ENCODE measurements around the gene SPRY1. TPM values are rescaled to one million over a fixed set of nuclear protein-coding genes. Genes with fewer than 3 reads are reported as not detected.

SPRY1 gene
- total RNA-seq, 1 experiment from 2014 or later = 4.8 TPM

DNA sequence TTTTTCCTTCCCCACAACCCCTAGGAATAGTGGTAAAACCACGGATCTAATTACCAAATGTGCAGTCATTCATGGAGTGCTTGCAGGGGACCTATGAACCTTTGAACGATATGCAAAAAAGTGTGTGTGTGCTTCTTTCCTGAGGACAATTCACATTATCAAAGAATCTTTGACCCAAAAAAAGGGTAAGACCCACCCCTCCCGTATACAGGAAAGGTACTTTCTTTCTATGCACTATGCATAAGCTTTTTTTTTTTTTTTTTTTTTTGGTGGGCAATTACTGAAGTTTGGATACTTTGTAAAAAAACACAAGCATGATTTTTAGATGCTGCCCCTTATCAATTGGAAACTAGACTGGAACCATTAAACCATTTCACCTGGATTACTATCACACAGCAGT lies 31.4 kb downstream of the SPRY1 start:
- H3K36me3 ChIP-seq (ENCODE audit: control insufficient read depth in 1 of 2, insufficient read depth in 2 of 2, low read length in 2 of 2) = no peaks in the 10 kb centered on the region
- POLR2A ChIA-PET = no interaction called here
- H3K4me2 ChIP-seq (ENCODE audit: low read length) = no peak overlapping the region
- H3K79me2 ChIP-seq (ENCODE audit: insufficient read depth, low read length) = no peaks in the 10 kb centered on the region
- H3K27ac ChIP-seq (ENCODE audit: low read depth, low read length) = no peak overlapping the region
- CTCF ChIA-PET = no interaction called here
- ATAC-seq (no peak), DNase-seq (ENCODE audit: low read depth, low spot score) (no peak)
- RAD21 ChIA-PET (ENCODE audit: low non-redundant PET in 1 of 2, low total read pairs in 2 of 2, uncharacterized antibody in 2 of 2, unreplicated experiment in 2 of 2) = no interaction called here
- no peak for TF ChIP-seq YY1 (IDR thresholded peaks at IDR 0.05; ENCODE audit: extremely low read depth, insufficient replicate concordance, low read depth, low read length)
- TF ChIP-seq EZH2 (IDR thresholded peaks at IDR 0.05) = no peak
- no TSS peak for BruUV-seq (replicated peaks)
- no peak overlapping the region for H3K4me3 ChIP-seq (replicated peaks in 1 of 2; ENCODE audit: low read depth in 1 of 2, low read length in 2 of 2)
- H3K9me3 ChIP-seq (ENCODE audit: control insufficient read depth in 1 of 2, insufficient read depth in 1 of 2, low read depth in 1 of 2, low read length in 2 of 2) = no peaks in the 10 kb centered on the region
- H2AFZ ChIP-seq (ENCODE audit: low read depth, low read length, poor library complexity, severe bottlenecking) = no peak overlapping the region
- H3K9me2 ChIP-seq (ENCODE audit: insufficient read depth) = no peaks in the 10 kb centered on the region
- H3K9ac ChIP-seq (ENCODE audit: low read length) = no peak overlapping the region
- no peaks in the 10 kb centered on the region for H3K27me3 ChIP-seq (ENCODE audit: insufficient read depth, low read length)
- intact Hi-C loops (cut with micrococcal nuclease) = no loop called here
- no peaks in the 10 kb centered on the region for H3K4me1 ChIP-seq (ENCODE audit: control insufficient read depth in 1 of 2, insufficient read depth in 2 of 2, low read length in 2 of 2)
- H4K20me1 ChIP-seq (ENCODE audit: insufficient read depth) = no peaks in the 10 kb centered on the region

GRCh38 chr4:123430031-123430430 lies 33.4 kb downstream of the SPRY1 start:
- Histone ChIP-seq H3K9me3 (ENCODE audit: control insufficient read depth in 1 of 2, insufficient read depth in 1 of 2, low read depth in 1 of 2, low read length in 2 of 2) (no peaks in the 10 kb centered on the region), H4K20me1 (ENCODE audit: insufficient read depth) (no peaks in the 10 kb centered on the region), H3K4me1 (ENCODE audit: control insufficient read depth in 1 of 2, insufficient read depth in 2 of 2, low read length in 2 of 2) (no peaks in the 10 kb centered on the region), H3K79me2 (ENCODE audit: insufficient read depth, low read length) (no peaks in the 10 kb centered on the region), H3K27ac (ENCODE audit: low read depth, low read length) (no peak overlapping the region), H3K4me3 (replicated peaks in 1 of 2; ENCODE audit: low read depth in 1 of 2, low read length in 2 of 2) (no peak overlapping the region), H3K9ac (ENCODE audit: low read length) (no peak overlapping the region), H3K9me2 (ENCODE audit: insufficient read depth) (no peaks in the 10 kb centered on the region), H3K36me3 (ENCODE audit: control insufficient read depth in 1 of 2, insufficient read depth in 2 of 2, low read length in 2 of 2) (no peaks in the 10 kb centered on the region), H2AFZ (ENCODE audit: low read depth, low read length, poor library complexity, severe bottlenecking) (no peak overlapping the region), H3K27me3 (ENCODE audit: insufficient read depth, low read length) (no peaks in the 10 kb centered on the region), H3K4me2 (ENCODE audit: low read length) (no peak overlapping the region)
- DNase-seq (ENCODE audit: low read depth, low spot score) = no peak
- ChIA-PET CTCF (no interaction called here), POLR2A (no interaction called here), RAD21 (ENCODE audit: low non-redundant PET in 1 of 2, low total read pairs in 2 of 2, uncharacterized antibody in 2 of 2, unreplicated experiment in 2 of 2) (no interaction called here)
- intact Hi-C loops (cut with micrococcal nuclease) = no loop called here
- no TSS peak for BruUV-seq (replicated peaks)
- ATAC-seq = no peak
- TF ChIP-seq CTCF (IDR thresholded peaks at IDR 0.05 in 2 of 3, conservative IDR thresholded peaks at IDR 0.05 in 1 of 3; ENCODE audit: borderline replicate concordance in 1 of 3, insufficient read depth in 1 of 3, low read depth in 2 of 3, low read length in 2 of 3) (no peak), SIN3A (IDR thresholded peaks at IDR 0.05; ENCODE audit: low read depth) (no peak), JUND (IDR thresholded peaks at IDR 0.05) (no peak), RAD21 (IDR thresholded peaks at IDR 0.05; ENCODE audit: low read depth) (no peak), REST (IDR thresholded peaks at IDR 0.05; ENCODE audit: low read depth) (no peak)
